ENCODE results near the gene SPEG. TPM values are rescaled to one million over a fixed set of nuclear protein-coding genes. Genes with fewer than 3 reads are reported as not detected.
A peak's percentile ranks its signal among the peaks of the same experiment; 100 is the strongest.

Gene SPEG
- total RNA-seq, 1 donor from 2014 or later: 1.5 TPM

GRCh38 chr2:219524817-219525216 is 90.2 kb downstream of the SPEG start:
- no peak for DNase-seq (ENCODE audit: low spot score)

GRCh38 chr2:219525533-219526232 is 91.0 kb downstream of the SPEG start:
- DNase-seq (ENCODE audit: low spot score): no peak
- ATAC-seq: no peak

More at GRCh38 chr2:219524817-219525216, 90.2 kb downstream of the SPEG start:
- no peak for ATAC-seq

- no peak for DNase-seq (ENCODE audit: low spot score)
- ATAC-seq: no peak
Observed at GRCh38 chr2:219526320-219527075, 91.9 kb downstream of the SPEG start.

DNA sequence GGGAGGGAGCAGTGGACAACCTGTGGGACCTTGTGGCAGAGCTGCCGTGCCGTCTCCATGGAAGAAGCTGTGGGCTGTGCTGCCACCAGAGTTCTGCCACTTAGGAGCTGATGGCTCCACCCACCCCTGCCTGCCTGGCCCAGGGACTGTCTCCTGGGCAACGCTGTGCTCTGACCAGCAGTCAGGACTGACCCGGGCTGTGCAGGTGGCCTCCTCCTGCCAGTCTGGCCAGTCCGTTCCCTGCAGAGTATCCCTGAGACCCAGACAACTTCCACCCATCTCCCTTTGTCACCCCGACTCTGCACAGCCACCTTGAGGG is 92.4 kb downstream of the SPEG start:
- DNase-seq (ENCODE audit: low spot score) (no peak), ATAC-seq (peak; percentile 66)

- DNase-seq (ENCODE audit: low spot score) (no peak), ATAC-seq (no peak)
Observed at GRCh38 chr2:219527472-219527871, 92.8 kb downstream of the SPEG start.

GRCh38 chr2:219530048-219530963 is 95.7 kb downstream of the SPEG start:
- DNase-seq (ENCODE audit: low spot score): peak; percentile 87
- ATAC-seq: peak; percentile 98

GRCh38 chr2:219531639-219532377 is 97.2 kb downstream of the SPEG start:
- ATAC-seq: no peak

GRCh38 chr2:219532378-219532649 is 97.7 kb downstream of the SPEG start:
- no peak for DNase-seq (ENCODE audit: low spot score)
- ATAC-seq: no peak

More at GRCh38 chr2:219531639-219532377, 97.2 kb downstream of the SPEG start:
- no peak for DNase-seq (ENCODE audit: low spot score)

GRCh38 chr2:219533930-219534661 is 99.5 kb downstream of the SPEG start:
- DNase-seq (ENCODE audit: low spot score) (no peak), ATAC-seq (no peak)

DNA sequence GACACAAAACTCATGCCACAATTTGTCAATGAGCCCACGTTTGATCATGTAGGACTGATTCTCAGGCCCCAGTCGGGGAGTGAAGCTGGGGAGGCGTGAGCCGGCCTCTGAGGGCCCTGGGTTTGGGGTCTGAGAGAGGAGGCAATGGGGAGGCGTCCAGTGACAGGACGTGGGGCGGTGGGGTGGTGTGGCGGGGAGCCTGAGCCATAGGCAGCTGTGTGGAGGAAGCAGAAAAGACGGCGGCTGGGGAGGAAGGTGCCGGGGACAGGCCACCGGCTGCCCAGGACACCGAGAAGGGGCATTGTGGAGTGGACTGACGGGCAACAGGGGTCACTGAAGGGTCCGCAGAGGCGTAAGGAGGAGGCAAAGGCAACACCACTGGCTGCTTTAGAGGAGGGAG is 101.8 kb downstream of the SPEG start:
- ATAC-seq (no peak), DNase-seq (ENCODE audit: low spot score) (no peak)

DNA sequence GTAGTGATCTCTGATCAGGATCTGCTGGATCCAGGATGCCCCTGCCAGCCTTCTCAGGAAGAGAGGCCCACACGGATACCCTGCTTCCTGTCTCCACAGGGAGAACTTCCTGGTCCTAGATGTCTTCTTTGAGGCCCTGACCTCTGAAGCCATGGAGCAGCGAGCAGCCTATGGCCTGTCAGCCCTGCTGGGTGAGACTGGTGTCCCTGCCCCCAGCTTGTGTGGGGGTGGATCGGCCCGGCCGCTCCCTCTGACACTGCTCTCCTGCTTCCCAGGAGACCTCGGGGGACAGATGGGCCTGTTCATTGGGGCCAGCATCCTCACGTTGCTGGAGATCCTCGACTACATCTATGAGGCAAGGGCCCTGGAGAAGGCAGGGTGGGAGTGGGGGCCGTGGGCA is 102.3 kb downstream of the SPEG start:
- ATAC-seq (no peak), DNase-seq (ENCODE audit: low spot score) (no peak)

DNA sequence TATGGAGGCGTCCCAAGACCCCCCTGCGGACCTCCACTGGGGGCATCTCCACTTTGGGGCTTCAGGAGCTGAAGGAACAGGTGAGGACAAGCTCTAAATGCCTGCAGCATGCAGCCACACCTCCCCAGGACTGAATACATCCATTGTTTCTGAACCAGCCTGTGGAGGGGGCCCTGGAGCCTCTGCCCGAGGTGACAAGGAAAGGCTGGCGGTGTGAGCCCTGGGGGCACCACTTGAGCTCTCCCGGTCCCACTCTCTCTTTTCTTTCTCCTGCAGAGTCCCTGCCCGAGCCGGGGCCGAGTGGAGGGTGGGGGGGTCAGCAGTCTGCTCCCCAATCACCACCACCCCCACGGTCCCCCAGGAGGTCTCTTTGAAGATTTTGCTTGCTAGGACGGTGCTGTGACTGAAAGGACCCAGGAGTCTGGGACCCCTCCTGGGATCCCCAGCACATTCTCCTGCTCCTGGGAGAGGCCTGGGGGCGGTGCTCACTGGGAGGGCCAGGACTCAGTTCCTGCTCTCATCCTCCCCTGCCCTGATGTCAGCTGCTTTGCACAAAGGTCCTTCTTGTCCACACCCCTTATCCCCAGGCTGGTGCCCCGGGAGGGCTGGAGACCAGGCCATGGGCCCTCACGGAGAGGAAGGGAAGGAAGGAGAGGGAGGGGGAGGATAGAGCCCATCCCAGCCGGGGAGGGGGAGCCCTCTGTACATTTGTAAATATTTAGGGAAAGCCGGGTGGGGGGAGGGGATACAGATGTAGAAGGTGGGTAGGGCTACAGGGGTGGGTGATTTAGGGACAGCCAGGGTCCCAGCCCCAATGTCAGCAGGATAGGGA is 103.2 kb downstream of the SPEG start:
- DNase-seq (ENCODE audit: low spot score): no peak
- no peak for ATAC-seq

DNA sequence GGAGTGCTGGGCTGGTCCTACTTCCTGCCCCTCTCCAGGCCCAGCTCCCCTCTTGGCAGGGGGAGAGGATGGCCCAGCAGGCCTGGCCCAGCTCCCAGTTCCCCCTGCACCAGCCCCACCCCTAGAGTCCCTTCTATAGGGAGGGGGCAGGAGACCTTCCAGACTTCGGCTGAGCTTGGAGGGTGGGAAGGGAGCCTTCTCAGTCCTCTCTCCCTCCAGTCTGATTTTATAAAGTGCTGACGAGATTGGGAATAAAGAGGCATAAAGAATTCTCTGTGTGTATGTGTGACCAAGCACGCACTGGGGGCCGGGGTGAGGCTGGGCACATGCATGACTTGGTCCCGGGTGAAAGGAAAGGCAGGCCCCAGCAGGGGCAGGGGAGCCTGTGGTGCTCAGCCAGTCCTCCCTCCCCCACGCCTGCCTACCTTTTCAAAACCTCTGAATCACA is 103.9 kb downstream of the SPEG start:
- ATAC-seq: no peak
- no peak for DNase-seq (ENCODE audit: low spot score)

DNA sequence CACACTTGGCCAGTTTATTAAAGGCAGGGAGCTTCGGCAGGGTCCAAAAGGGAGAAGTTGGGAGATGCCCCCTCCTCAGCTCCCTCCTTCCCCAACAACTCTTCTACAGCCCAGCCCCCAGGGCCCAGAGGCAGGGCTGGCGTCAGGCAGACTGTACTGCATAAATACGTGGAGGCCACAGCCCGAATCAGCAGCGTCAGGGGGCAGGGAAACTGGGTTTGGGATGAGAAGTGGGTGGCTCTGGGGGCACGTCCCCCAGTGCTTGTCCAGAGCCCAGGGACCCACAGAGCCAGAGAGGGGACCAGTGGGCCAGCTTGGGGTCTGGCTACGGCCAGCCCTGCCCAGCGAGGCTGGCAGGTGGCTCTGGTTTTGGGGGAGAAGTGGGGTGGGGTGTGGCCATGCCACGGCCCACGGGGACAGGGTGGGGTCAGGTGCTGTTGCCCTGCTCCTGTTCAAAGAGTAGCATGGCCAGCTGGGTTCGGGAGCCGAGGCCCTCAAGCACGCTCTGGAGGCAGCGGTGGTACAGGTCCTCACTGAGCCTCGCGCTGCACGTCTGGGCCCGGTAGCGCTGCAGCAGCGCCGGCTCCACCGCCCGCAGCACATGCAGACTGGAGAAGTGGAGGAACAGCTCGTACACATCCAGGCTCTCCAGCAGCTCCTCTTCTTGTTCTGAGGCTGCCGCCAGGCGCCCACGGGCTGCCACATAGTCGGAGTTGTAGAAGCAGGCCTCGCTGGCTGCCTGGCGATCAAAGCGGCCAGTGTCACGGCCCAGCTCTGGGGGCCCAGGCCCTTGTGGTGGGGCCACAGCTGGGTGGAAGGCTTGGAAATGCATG is 104.5 kb downstream of the SPEG start:
- no peak for DNase-seq (ENCODE audit: low spot score)
- ATAC-seq: no peak

- DNase-seq (ENCODE audit: low spot score) (no peak), ATAC-seq (no peak)
Observed at GRCh38 chr2:219539926-219540678, 105.5 kb downstream of the SPEG start.

- DNase-seq (ENCODE audit: low spot score): no peak
- no peak for ATAC-seq
Observed at GRCh38 chr2:219540784-219541504, 106.3 kb downstream of the SPEG start.

GRCh38 chr2:219541611-219542180 is 107.1 kb downstream of the SPEG start:
- ATAC-seq: peak; percentile 46
- DNase-seq (ENCODE audit: low spot score): peak; percentile 88
